HEK293 (cell line): ENCODE data around the gene NTN4.

Experiments
- CTCF ChIP-seq: fragments of 450-650 bp; formaldehyde crosslinking; IDR thresholded peaks from 2 replicates; pipeline ENCODE4 v1.5.1; 2016; ENCODE audit warnings: missing biosample characterization, missing genetic modification characterization
- TRIM28 ChIP-seq: IDR thresholded peaks from 2 replicates; pipeline ENCODE4 v1.6.1; 2011; ENCODE audit warnings: low read length, control low read depth, borderline replicate concordance
- ZNF114 ChIP-seq: fragments of 450-650 bp; formaldehyde crosslinking; IDR thresholded peaks from 2 replicates; pipeline ENCODE4 v1.5.0; 2017; ENCODE audit warnings: missing biosample characterization, missing genetic modification characterization
- ZNF274 ChIP-seq, 2 experiments: fragments of 200-500 bp in 1 of 2; fragments of 450-650 bp in 1 of 2; sonication (Bioruptor generic) in 1 of 2; formaldehyde crosslinking in 1 of 2; IDR thresholded peaks; 2 replicates each; pipeline versions ENCODE4 v1.5.1 to v1.6.1; 2014 to 2016; ENCODE audit warnings: borderline replicate concordance in 1 of 2, inconsistent platforms in 1 of 2, low read length in 1 of 2, missing biosample characterization in 1 of 2, missing genetic modification characterization in 1 of 2
- ZNF302 ChIP-seq: fragments of 450-650 bp; formaldehyde crosslinking; IDR thresholded peaks from 2 replicates; pipeline ENCODE4 v1.5.1; 2016; ENCODE audit warnings: missing biosample characterization, missing genetic modification characterization, low read depth
- ZNF548 ChIP-seq: fragments of 450-650 bp; formaldehyde crosslinking; IDR thresholded peaks from 2 replicates; pipeline ENCODE4 v1.5.1; 2016; ENCODE audit warnings: missing biosample characterization, missing genetic modification characterization
- ZNF792 ChIP-seq: fragments of 450-650 bp; formaldehyde crosslinking; IDR thresholded peaks from 2 replicates; pipeline ENCODE4 v1.5.1; 2016; ENCODE audit warnings: missing biosample characterization, missing genetic modification characterization

- TF ChIP-seq ZNF114 (tag by site-specific recombination), result no peak
- TF ChIP-seq CTCF (tag by site-specific recombination), result no peak
- TF ChIP-seq ZNF792 (tag by site-specific recombination), result no peak
- no peak for TF ChIP-seq ZNF302
- TF ChIP-seq ZNF548, result no peak
- no peak for TF ChIP-seq TRIM28
- TF ChIP-seq ZNF274 (IDR thresholded peaks at IDR 0.05; ENCODE audit: low read length), result no peak
- no peak for TF ChIP-seq ZNF274 (tag by site-specific recombination; IDR thresholded peaks at IDR 0.05; ENCODE audit: borderline replicate concordance)
These were observed 15.5 kb upstream of the NTN4 start for GRCh38 chr12:95805864-95806671.
